ENCODE data around the gene TCHH.
"Not testable (repeated sequence)": the region's sequence is repeated elsewhere in the genome, so short reads cannot be mapped to it uniquely, and the experiment has no call there.

GRCh38 chr1:152081026-152081425, 34.2 kb downstream of the TCHH start:
- TF ChIP-seq CTCF (conservative IDR thresholded peaks at IDR 0.05 in 1 of 2, IDR thresholded peaks at IDR 0.05 in 1 of 2; ENCODE audit: low read depth in 1 of 2, low read length in 2 of 2); EZH2 (IDR thresholded peaks at IDR 0.05; ENCODE audit: low read length, missing control alignments): not testable (repeated sequence)

Data from fibroblast of lung (primary cell).